MCF 10A (cell line): ENCODE measurements around the gene ATP12A. TPM values are rescaled to one million over a fixed set of nuclear protein-coding genes. Genes with fewer than 3 reads are reported as not detected.

Experiments used
- BruUV-seq: library from RNA; stranded (reverse); fragments of 400-500 nt; replicated peaks from 2 replicates; lab custom pipeline; 2021; lab: Mats Ljungman, UMichigan
- CTCF ChIA-PET: fragments of 300-600 bp; sonication (Branson Sonifier 250); formaldehyde crosslinking; extraction: SDS; loops from one replicate; lab custom pipeline; 2021; ENCODE audit warnings: antibody characterized with exemption, inconsistent platforms; lab: Yijun Ruan, JAX
- POLR2A ChIA-PET: fragments of 300-600, 350-650 bp; sonication (Branson Sonifier 250); formaldehyde crosslinking; extraction: SDS; loops from one replicate; lab custom pipeline; 2020; ENCODE audit warnings: antibody characterized with exemption, inconsistent platforms; lab: Yijun Ruan, JAX
- DNase-seq: peaks from one replicate; pipeline ENCODE4 v3.0.0-alpha.2; 2018; ENCODE audit not compliant: unreplicated experiment
- H3K27ac Mint-ChIP-seq: one replicate; pipeline ENCODE4 v1.8.0; 2022; ENCODE audit warnings: mild to moderate bottlenecking, low read depth, mixed read lengths; ENCODE audit not compliant: unreplicated experiment
- H3K27me3 Mint-ChIP-seq: one replicate; pipeline ENCODE4 v1.8.0; 2022; ENCODE audit warnings: mixed read lengths; ENCODE audit not compliant: insufficient read depth, unreplicated experiment
- H3K36me3 Mint-ChIP-seq: one replicate; pipeline ENCODE4 v1.8.0; 2022; ENCODE audit warnings: mild to moderate bottlenecking, moderate library complexity, mixed read lengths; ENCODE audit not compliant: insufficient read depth, unreplicated experiment
- H3K4me1 Mint-ChIP-seq: one replicate; pipeline ENCODE4 v1.8.0; 2022; ENCODE audit warnings: mixed read lengths; ENCODE audit not compliant: insufficient read depth, unreplicated experiment
- H3K4me3 Mint-ChIP-seq: one replicate; pipeline ENCODE4 v1.8.0; 2022; ENCODE audit warnings: mild to moderate bottlenecking, moderate library complexity, mixed read lengths; ENCODE audit not compliant: unreplicated experiment
- H3K9me3 Mint-ChIP-seq: one replicate; pipeline ENCODE4 v1.8.0; 2022; ENCODE audit warnings: mixed read lengths; ENCODE audit not compliant: unreplicated experiment
- intact Hi-C: fragments of 100-400 bp; cut with micrococcal nuclease; formaldehyde crosslinking; loops from 2 replicates; pipeline ENCODE4 v1.14.1; 2022
- total RNA-seq: library from RNA; stranded (reverse); gene quantifications from 2 replicates; pipeline ENCODE4 v1.2.3, GENCODE V29; 2022
- TF ChIP-seq, protein P1 (sequence below): fragments of 200-600 bp; IDR thresholded peaks from one replicate; pipeline ENCODE4 v1.8.0; 2022; ENCODE audit warnings: antibody characterized with exemption, mild to moderate bottlenecking; ENCODE audit not compliant: unreplicated experiment

Gene ATP12A
- total RNA-seq, 1 experiment from 2014 or later, result not detected

DNA sequence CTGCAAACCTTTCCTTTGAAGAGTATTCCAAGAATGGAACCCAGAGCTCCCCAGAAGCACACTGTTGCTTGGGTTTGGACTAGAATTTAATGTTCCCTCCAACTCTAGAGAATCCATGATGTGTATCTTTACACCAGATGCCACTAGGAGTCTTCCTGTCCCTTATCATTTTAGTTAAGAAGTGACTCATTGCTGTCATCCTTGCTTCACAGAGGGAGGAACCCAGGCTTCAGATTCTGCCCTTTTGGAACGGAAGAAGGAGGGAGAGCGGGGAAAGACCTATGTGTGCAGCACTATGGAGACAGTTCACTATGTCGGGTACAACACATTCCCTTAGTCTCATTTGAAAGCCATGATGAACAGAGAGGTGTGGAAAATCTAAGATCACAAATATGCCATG lies 2.1 kb upstream of the ATP12A start:
- H3K27ac Mint-ChIP-seq, result no peak overlapping the region
- POLR2A ChIA-PET, result interaction anchor here (0.7 kb wide), 1 partner anchor 141 kb away, joined by 3 read pairs; no protein-coding TSS in a partner anchor
- no peak overlapping the region for H3K4me3 Mint-ChIP-seq
- H3K36me3 Mint-ChIP-seq, result no peaks in the 10 kb centered on the region
- TF ChIP-seq, protein P1, sequence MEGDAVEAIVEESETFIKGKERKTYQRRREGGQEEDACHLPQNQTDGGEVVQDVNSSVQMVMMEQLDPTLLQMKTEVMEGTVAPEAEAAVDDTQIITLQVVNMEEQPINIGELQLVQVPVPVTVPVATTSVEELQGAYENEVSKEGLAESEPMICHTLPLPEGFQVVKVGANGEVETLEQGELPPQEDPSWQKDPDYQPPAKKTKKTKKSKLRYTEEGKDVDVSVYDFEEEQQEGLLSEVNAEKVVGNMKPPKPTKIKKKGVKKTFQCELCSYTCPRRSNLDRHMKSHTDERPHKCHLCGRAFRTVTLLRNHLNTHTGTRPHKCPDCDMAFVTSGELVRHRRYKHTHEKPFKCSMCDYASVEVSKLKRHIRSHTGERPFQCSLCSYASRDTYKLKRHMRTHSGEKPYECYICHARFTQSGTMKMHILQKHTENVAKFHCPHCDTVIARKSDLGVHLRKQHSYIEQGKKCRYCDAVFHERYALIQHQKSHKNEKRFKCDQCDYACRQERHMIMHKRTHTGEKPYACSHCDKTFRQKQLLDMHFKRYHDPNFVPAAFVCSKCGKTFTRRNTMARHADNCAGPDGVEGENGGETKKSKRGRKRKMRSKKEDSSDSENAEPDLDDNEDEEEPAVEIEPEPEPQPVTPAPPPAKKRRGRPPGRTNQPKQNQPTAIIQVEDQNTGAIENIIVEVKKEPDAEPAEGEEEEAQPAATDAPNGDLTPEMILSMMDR, result no peak
- no peaks in the 10 kb centered on the region for H3K9me3 Mint-ChIP-seq
- no peaks in the 10 kb centered on the region for H3K4me1 Mint-ChIP-seq
- H3K27me3 Mint-ChIP-seq, result peaks cover 11% of the 10 kb centered on the region
- intact Hi-C loops, result no loop called here
- no peak for DNase-seq
- BruUV-seq, result no TSS peak
- CTCF ChIA-PET, result interaction anchor here (0.7 to 1.5 kb wide), 5 partner anchors 10 to 122 kb away, joined by 3 to 7 read pairs (median 6); no protein-coding TSS in a partner anchor

DNA sequence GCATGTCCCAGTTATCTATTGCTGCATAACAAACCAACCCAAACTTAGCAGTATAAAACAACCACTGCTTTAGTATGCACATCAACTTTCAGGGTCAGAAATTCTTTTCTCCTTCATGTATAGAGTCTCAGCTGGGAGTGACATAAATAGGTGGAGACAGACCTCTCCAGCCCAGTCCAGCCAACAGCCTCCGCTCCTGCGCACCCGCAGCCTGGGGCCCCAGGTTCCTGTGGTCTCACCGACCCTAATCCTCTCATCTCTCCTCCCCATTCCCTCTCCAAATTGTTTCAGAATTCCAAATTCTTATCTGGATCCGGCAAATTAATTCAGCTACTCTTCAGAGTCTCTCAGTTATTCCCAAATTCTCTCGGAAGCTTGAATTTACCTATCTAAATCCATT lies 522 bp upstream of the ATP12A start:
- TF ChIP-seq, protein P1, result no peak
- POLR2A ChIA-PET, result no interaction called here
- intact Hi-C loops, result no loop called here
- Mint-ChIP-seq H3K27ac (no peak overlapping the region), H3K4me3 (peak overlapping the region; percentile 63), H3K4me1 (no peaks in the 10 kb centered on the region), H3K9me3 (no peaks in the 10 kb centered on the region), H3K36me3 (no peaks in the 10 kb centered on the region), H3K27me3 (peaks cover 11% of the 10 kb centered on the region)
- DNase-seq, result no peak
- no TSS peak for BruUV-seq
- CTCF ChIA-PET, result interaction anchor here (0.6 to 0.8 kb wide), 3 partner anchors 24 to 73 kb away, joined by 3 to 4 read pairs (median 3); no protein-coding TSS in a partner anchor

DNA sequence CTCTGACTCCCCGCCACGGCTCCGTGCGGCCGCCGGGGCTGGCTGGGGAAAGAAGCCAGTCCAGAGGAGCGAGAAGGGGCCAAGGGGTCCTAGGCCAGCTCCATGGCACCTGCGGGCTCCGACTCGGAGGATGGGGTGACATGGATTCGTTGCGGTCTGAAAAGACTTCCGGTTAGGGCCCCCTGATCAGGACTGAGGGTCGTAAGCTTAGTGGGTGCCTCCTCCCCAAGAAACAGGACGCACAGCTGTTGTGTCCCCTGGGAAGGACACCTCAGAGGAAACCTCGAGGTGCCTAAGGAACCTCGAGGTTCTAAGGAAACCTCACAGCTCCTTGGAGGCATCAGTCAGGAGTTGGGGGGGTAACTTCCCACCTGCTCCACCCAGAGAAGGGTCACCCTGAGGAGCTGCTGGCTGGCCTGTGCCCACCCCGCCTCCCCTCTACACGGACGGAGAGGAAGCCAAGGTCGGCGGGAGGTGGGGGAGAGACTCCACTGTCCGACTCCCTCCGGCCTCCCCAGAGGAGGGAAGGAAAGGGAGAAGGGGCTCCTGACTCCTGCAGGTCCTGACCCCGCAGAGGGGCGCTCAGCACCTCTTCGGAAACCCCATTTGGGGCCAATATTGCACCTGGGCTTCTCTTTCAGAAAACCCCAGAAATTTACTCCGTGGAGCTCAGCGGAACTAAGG lies 855 bp downstream of the ATP12A start:
- peaks cover 11% of the 10 kb centered on the region for H3K27me3 Mint-ChIP-seq
- no peak overlapping the region for H3K4me3 Mint-ChIP-seq
- no TSS peak for BruUV-seq
- ChIA-PET POLR2A (no interaction called here), CTCF (interaction anchor here (0.6 to 2.8 kb wide), 6 partner anchors 9 to 387 kb away, joined by 3 to 19 read pairs (median 3); no protein-coding TSS in a partner anchor)
- no peaks in the 10 kb centered on the region for H3K36me3 Mint-ChIP-seq
- DNase-seq, result no peak
- H3K27ac Mint-ChIP-seq, result no peak overlapping the region
- intact Hi-C loops, result no loop called here
- TF ChIP-seq, protein P1, result no peak
- H3K4me1 Mint-ChIP-seq, result no peaks in the 10 kb centered on the region
- no peaks in the 10 kb centered on the region for H3K9me3 Mint-ChIP-seq

GRCh38 chr13:24681930-24682329 lies 1.7 kb downstream of the ATP12A start:
- Mint-ChIP-seq H3K27ac (no peak overlapping the region), H3K4me3 (no peak overlapping the region), H3K4me1 (no peaks in the 10 kb centered on the region), H3K9me3 (no peaks in the 10 kb centered on the region), H3K27me3 (peaks cover 11% of the 10 kb centered on the region), H3K36me3 (no peaks in the 10 kb centered on the region)
- TF ChIP-seq, protein P1, result no peak
- no peak for DNase-seq
- BruUV-seq, result no TSS peak
- POLR2A ChIA-PET, result no interaction called here
- intact Hi-C loops, result no loop called here
- CTCF ChIA-PET, result interaction anchor here (1.0 to 2.8 kb wide), 6 partner anchors 10 to 314 kb away, joined by 3 to 19 read pairs (median 6); no protein-coding TSS in a partner anchor
